Activated T-cell treated with anti-CD3 and anti-CD28 coated beads, Interleukin-2, amount 50 U/mL, for 72 hours (primary cell): Measurements from ENCODE around the gene IKZF1. TPM values are rescaled to one million over a fixed set of nuclear protein-coding genes. Genes with fewer than 3 reads are reported as not detected.

Source experiments
- ATAC-seq, 2 donors: fragments of 150-1000 bp; cut with Tn5 transposase; replicated peaks in 1 of 2; 2 replicates each; pipeline ENCODE4 v1.10.0; 2021; ENCODE audit warnings: moderate library complexity in 2 of 2, mild to moderate bottlenecking in 1 of 2
- DNase-seq, 2 donors: peaks; one replicate each; pipeline ENCODE4 v3.0.0; 2021 to 2022; ENCODE audit warnings: mixed read lengths in 1 of 2
- H3K27ac Mint-ChIP-seq: one replicate; pipeline ENCODE4 v1.8.0; 2022; ENCODE audit warnings: mild to moderate bottlenecking, moderate library complexity, mixed read lengths
- H3K27me3 Mint-ChIP-seq: one replicate; pipeline ENCODE4 v1.8.0; 2022; ENCODE audit warnings: low read depth, mixed read lengths
- H3K36me3 Mint-ChIP-seq, 2 donors: one replicate each; pipeline ENCODE4 v1.8.0; 2022; ENCODE audit warnings: mixed read lengths in 2 of 2, mild to moderate bottlenecking in 1 of 2; ENCODE audit not compliant: insufficient read depth in 2 of 2
- H3K4me1 Mint-ChIP-seq: one replicate; pipeline ENCODE4 v1.8.0; 2022; ENCODE audit warnings: low read depth, mixed read lengths
- H3K4me3 Mint-ChIP-seq, 2 donors: one replicate each; pipeline ENCODE4 v1.8.0; 2022; ENCODE audit warnings: mild to moderate bottlenecking in 2 of 2, mixed read lengths in 2 of 2, moderate library complexity in 2 of 2
- H3K9me3 Mint-ChIP-seq, 2 donors: one replicate each; pipeline ENCODE4 v1.8.0; 2022; ENCODE audit warnings: mixed read lengths in 2 of 2
- total RNA-seq, 2 donors: library from RNA; stranded (reverse); gene quantifications; one replicate each; pipeline ENCODE4 v1.2.3, GENCODE V29; 2022

IKZF1 gene
- total RNA-seq, 2 donors from 2014 or later: 427 to 504 TPM

GRCh38 chr7:50349963-50350944 is 45.7 kb downstream of the IKZF1 start:
- DNase-seq: peak; percentile 88 to 91
- ATAC-seq: peak; percentile 76
- Mint-ChIP-seq H3K36me3 (peaks cover 31 to 53% of the 10 kb centered on the region in 2 donors), H3K4me3 (peak overlapping the region; percentile 65 to 92), H3K9me3 (peaks cover 0 to 3% of the 10 kb centered on the region in 2 donors), H3K27ac (peak overlapping the region; percentile 100), H3K27me3 (no peaks in the 10 kb centered on the region), H3K4me1 (peaks cover 26% of the 10 kb centered on the region)

GRCh38 chr7:50351267-50351666 is 46.8 kb downstream of the IKZF1 start:
- Mint-ChIP-seq H3K4me3 (peak overlapping the region; percentile 65 to 92), H3K27me3 (no peaks in the 10 kb centered on the region), H3K36me3 (peaks cover 30 to 58% of the 10 kb centered on the region in 2 donors), H3K4me1 (peaks cover 37% of the 10 kb centered on the region), H3K27ac (peak overlapping the region; percentile 100), H3K9me3 (peaks cover 0 to 3% of the 10 kb centered on the region in 2 donors)
- ATAC-seq: peak; percentile 1 to 3
- DNase-seq: peak in 1 of 2 donors; percentile 64

GRCh38 chr7:50352282-50352681 is 47.8 kb downstream of the IKZF1 start:
- Mint-ChIP-seq H3K4me1 (peaks cover 47% of the 10 kb centered on the region), H3K27ac (peak overlapping the region; percentile 100), H3K36me3 (peaks cover 35 to 66% of the 10 kb centered on the region in 2 donors), H3K9me3 (peaks cover 0 to 3% of the 10 kb centered on the region in 2 donors), H3K27me3 (no peaks in the 10 kb centered on the region), H3K4me3 (peak overlapping the region; percentile 65 to 92)
- no peak for DNase-seq
- peak; percentile 54 to 55 for ATAC-seq

- peaks cover 0 to 3% of the 10 kb centered on the region in 2 donors for H3K9me3 Mint-ChIP-seq
- H3K36me3 Mint-ChIP-seq: peaks cover 36 to 67% of the 10 kb centered on the region in 2 donors
- H3K27me3 Mint-ChIP-seq: no peaks in the 10 kb centered on the region
- peak overlapping the region; percentile 97 for H3K27ac Mint-ChIP-seq
- peak overlapping the region; percentile 78 to 84 for H3K4me3 Mint-ChIP-seq
- DNase-seq (no peak), ATAC-seq (no peak)
- peaks cover 51% of the 10 kb centered on the region for H3K4me1 Mint-ChIP-seq
Measured at GRCh38 chr7:50352751-50353150, 48.2 kb downstream of the IKZF1 start.

- H3K27me3 Mint-ChIP-seq: no peaks in the 10 kb centered on the region
- DNase-seq: no peak
Measured at GRCh38 chr7:50353201-50353600, 48.7 kb downstream of the IKZF1 start.

GRCh38 chr7:50353894-50354595 is 49.5 kb downstream of the IKZF1 start:
- ATAC-seq (no peak), DNase-seq (no peak)
- Mint-ChIP-seq H3K9me3 (peaks cover 0 to 2% of the 10 kb centered on the region in 2 donors), H3K36me3 (peaks cover 35 to 68% of the 10 kb centered on the region in 2 donors), H3K4me3 (peak overlapping the region; percentile 78 to 84), H3K27ac (peak overlapping the region; percentile 97), H3K27me3 (no peaks in the 10 kb centered on the region), H3K4me1 (peaks cover 64% of the 10 kb centered on the region)

More at GRCh38 chr7:50353201-50353600, 48.7 kb downstream of the IKZF1 start:
- peak overlapping the region; percentile 97 for H3K27ac Mint-ChIP-seq
- H3K9me3 Mint-ChIP-seq: peaks cover 0 to 3% of the 10 kb centered on the region in 2 donors
- peaks cover 39 to 67% of the 10 kb centered on the region in 2 donors for H3K36me3 Mint-ChIP-seq
- no peak for ATAC-seq
- peak overlapping the region; percentile 78 to 84 for H3K4me3 Mint-ChIP-seq
- peaks cover 56% of the 10 kb centered on the region for H3K4me1 Mint-ChIP-seq

- Mint-ChIP-seq H3K4me3 (peak overlapping the region; percentile 66 to 78), H3K4me1 (peaks cover 82% of the 10 kb centered on the region), H3K27ac (peak overlapping the region; percentile 96), H3K27me3 (no peaks in the 10 kb centered on the region), H3K36me3 (peaks cover 40 to 77% of the 10 kb centered on the region in 2 donors), H3K9me3 (no peaks in the 10 kb centered on the region)
- DNase-seq (no peak), ATAC-seq (no peak)
Measured at GRCh38 chr7:50355817-50356178, 51.3 kb downstream of the IKZF1 start.

GRCh38 chr7:50356212-50356944 is 51.9 kb downstream of the IKZF1 start:
- ATAC-seq (no peak), DNase-seq (no peak)
- H3K36me3 Mint-ChIP-seq: peaks cover 40 to 81% of the 10 kb centered on the region in 2 donors
- H3K4me1 Mint-ChIP-seq: peaks cover 88% of the 10 kb centered on the region
- H3K4me3 Mint-ChIP-seq: peak overlapping the region; percentile 66 to 78
- H3K27me3 Mint-ChIP-seq: no peaks in the 10 kb centered on the region
- peak overlapping the region; percentile 96 for H3K27ac Mint-ChIP-seq
- H3K9me3 Mint-ChIP-seq: no peaks in the 10 kb centered on the region

GRCh38 chr7:50356945-50357268 is 52.4 kb downstream of the IKZF1 start:
- H3K27ac Mint-ChIP-seq: peak overlapping the region; percentile 96
- no peaks in the 10 kb centered on the region for H3K27me3 Mint-ChIP-seq
- no peaks in the 10 kb centered on the region for H3K9me3 Mint-ChIP-seq
- peaks cover 39 to 80% of the 10 kb centered on the region in 2 donors for H3K36me3 Mint-ChIP-seq
- peak overlapping the region; percentile 66 to 78 for H3K4me3 Mint-ChIP-seq
- no peak for DNase-seq
- H3K4me1 Mint-ChIP-seq: peaks cover 93% of the 10 kb centered on the region
- ATAC-seq: no peak

- H3K9me3 Mint-ChIP-seq: no peaks in the 10 kb centered on the region
- peaks cover 98% of the 10 kb centered on the region for H3K4me1 Mint-ChIP-seq
- DNase-seq (no peak), ATAC-seq (no peak)
- H3K4me3 Mint-ChIP-seq: peak overlapping the region; percentile 78 to 85
- peaks cover 36 to 81% of the 10 kb centered on the region in 2 donors for H3K36me3 Mint-ChIP-seq
- H3K27ac Mint-ChIP-seq: peak overlapping the region; percentile 96
- no peaks in the 10 kb centered on the region for H3K27me3 Mint-ChIP-seq
Measured at GRCh38 chr7:50357426-50357825, 52.9 kb downstream of the IKZF1 start.

- ATAC-seq (no peak), DNase-seq (no peak)
- peaks cover 43 to 84% of the 10 kb centered on the region in 2 donors for H3K36me3 Mint-ChIP-seq
- peak overlapping the region; percentile 78 to 85 for H3K4me3 Mint-ChIP-seq
- peaks cover 100% of the 10 kb centered on the region for H3K4me1 Mint-ChIP-seq
- no peaks in the 10 kb centered on the region for H3K27me3 Mint-ChIP-seq
- H3K9me3 Mint-ChIP-seq: peaks cover 0 to 3% of the 10 kb centered on the region in 2 donors
- H3K27ac Mint-ChIP-seq: peak overlapping the region; percentile 96
Measured at GRCh38 chr7:50358041-50358705, 53.7 kb downstream of the IKZF1 start.

GRCh38 chr7:50358779-50359178 is 54.3 kb downstream of the IKZF1 start:
- peaks cover 48 to 83% of the 10 kb centered on the region in 2 donors for H3K36me3 Mint-ChIP-seq
- no peaks in the 10 kb centered on the region for H3K27me3 Mint-ChIP-seq
- H3K27ac Mint-ChIP-seq: peak overlapping the region; percentile 96
- DNase-seq: no peak
- peaks cover 100% of the 10 kb centered on the region for H3K4me1 Mint-ChIP-seq
- H3K9me3 Mint-ChIP-seq: peaks cover 0 to 3% of the 10 kb centered on the region in 2 donors
- no peak for ATAC-seq
- H3K4me3 Mint-ChIP-seq: peak overlapping the region; percentile 78 to 85
